Measurements from ENCODE around the gene SP110.
"Not testable (repeated sequence)": the region's sequence is repeated elsewhere in the genome, so short reads cannot be mapped to it uniquely, and the experiment has no call there.

The SP110 gene

DNA sequence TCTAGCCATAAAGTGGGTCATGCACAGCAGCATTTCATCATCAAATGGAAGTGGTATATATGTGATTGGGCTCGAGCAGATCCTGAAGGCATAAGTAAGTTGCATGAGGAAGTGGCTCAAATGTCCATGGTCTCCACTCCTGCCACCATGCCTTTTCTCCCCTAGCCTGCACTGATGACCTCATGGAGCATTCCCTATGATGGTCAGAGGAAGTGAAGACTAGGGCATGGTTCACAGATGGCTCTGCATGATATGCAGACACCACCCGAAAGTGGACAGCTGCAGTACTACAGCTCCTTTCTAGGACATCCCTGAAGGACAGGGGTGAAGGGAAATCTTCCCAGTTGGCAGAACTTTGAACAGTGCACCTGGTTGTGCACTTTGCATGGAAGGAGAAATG lies 99.4 kb downstream of the SP110 start:
- DNase-seq: not testable (repeated sequence)

DNA sequence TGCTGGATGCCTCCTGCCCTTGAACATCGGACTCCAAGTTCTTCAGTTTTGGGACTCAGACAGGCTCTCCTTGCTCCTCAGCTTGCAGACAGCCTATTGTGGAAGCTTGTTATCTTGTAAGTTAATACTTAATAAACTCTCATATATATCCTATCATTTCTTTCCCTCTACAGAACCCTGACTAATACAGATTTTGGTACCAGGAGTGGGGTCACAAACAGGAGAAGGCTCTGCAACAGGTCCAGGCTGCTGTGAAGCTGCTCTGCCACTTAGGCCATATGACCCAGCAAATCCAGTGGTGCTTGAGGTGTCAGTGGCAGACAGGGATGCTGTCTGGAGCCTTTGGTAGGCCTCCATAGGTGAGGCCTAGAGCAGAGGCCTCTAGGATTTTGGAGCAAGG lies 100.0 kb downstream of the SP110 start:
- not testable (repeated sequence) for DNase-seq

Measured in NCI-H2107 (cell line).